Stimulated activated CD8-positive, alpha-beta memory T cell treated with anti-CD3 and anti-CD28 coated beads, Interleukin-4, amount 100 ng/mL, for 4 hours (primary cell): Measurements from ENCODE around the gene TMPO.
A peak's percentile ranks its signal among the peaks of the same experiment; 100 is the strongest.
"Not testable (repeated sequence)": the region's sequence is repeated elsewhere in the genome, so short reads cannot be mapped to it uniquely, and the experiment has no call there.

ENCODE experiments used
- DNase-seq, 2 donors: peaks; one replicate each; pipeline ENCODE4 v3.0.0-alpha.2; 2020; ENCODE audit warnings: low read depth in 2 of 2, low spot score in 1 of 2

TMPO gene

GRCh38 chr12:98578821-98579220 lies 63.4 kb downstream of the TMPO start:
- DNase-seq: no peak

DNA sequence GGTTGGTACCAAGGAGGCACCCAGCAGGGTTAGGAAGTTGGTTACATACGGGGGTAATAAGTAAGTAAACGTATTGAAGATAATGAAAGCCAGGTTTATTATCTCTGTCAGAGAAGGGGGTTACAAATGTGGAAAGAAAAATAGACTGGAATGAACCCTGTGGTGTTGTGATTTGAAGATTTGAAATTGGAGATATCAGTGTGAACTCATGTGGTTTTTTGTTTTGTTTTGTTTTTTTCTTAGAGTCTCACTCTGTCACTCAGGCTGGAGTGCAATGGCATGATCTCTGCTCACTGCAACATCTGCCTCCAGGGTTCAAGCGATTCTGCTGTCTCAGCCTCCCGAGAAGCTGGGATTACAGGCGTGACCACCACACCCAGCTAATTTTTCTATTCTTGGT lies 64.0 kb downstream of the TMPO start:
- DNase-seq: no peak

GRCh38 chr12:98579835-98580234 lies 64.4 kb downstream of the TMPO start:
- DNase-seq: no peak

DNA sequence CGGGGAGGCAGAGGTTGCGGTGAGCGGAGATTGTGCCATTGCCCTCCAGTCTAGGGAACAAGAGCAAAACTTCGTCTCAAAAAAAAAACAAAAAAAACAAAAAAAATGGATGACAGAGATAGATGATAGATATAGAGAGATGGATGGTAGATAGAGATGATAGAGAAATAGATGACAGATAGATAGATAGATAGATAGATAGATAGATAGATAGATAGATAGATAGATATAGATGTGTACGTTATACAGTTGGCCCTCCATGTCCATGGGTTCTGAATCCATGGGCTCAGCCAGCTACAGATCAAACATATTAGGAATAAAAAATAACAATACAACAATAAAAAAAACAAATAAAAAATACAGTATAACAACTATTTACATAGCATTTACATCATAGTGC lies 65.3 kb downstream of the TMPO start:
- no peak for DNase-seq

- no peak for DNase-seq
Measured at GRCh38 chr12:98581101-98581500, 65.7 kb downstream of the TMPO start.

- DNase-seq: no peak
Measured at GRCh38 chr12:98582093-98582492, 66.7 kb downstream of the TMPO start.

- DNase-seq: no peak
Measured at GRCh38 chr12:98587084-98587483, 71.7 kb downstream of the TMPO start.

GRCh38 chr12:98591209-98591608 lies 75.8 kb downstream of the TMPO start:
- DNase-seq: no peak

DNA sequence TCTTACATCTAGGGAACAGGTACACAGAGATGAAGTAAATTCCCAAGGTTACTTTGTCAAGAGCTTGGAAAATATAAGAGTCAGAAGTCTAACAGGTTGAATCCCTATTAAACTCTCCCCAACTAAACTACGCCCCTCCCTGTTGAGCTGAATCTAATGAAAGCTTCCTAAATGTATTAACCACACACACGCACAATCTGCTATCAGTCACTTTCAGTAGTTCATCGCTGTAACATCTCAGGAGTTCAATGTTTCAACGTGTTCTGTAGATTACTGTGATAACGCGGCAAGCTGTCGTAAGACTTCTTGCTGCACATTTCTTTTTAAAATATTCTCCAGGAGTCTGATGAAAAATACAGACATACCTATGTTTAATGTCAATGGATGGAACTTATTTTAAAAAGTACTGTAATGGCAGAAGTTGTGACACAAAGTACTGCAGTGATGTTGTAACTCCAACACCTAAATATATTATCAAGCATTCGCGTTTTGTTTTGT lies 77.5 kb downstream of the TMPO start:
- DNase-seq: no peak

DNA sequence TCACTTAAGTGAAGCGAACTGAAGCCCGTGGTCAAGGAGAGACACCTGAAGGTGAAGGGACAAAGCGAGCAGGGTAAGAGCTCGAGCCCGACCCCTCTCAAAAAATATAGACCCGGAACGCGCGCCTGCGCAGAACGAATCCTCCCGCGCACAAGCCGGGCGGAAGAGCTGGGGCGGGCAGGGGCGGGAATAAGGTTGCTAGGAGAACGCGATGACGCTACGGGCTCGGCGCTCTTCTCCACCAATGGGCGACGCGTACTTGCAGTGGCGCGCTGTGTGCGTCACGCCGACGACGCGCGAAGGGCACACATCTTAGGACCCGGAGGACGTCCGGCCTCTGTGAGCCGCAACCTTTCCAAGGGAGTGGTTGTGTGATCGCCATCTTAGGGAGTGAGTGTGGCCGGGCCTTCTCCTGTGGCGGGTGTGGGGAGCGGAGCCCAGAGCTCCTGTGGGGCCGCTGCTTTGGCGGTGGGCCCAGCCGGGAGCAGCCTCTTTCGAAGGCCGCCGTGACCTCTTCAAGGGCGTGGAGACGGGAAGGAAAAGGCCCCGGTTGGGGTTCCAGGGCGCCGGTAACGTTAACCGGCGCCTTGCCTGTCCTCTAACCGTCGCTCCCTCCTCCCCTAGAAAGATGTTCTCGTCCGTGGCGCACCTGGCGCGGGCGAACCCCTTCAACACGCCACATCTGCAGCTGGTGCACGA lies 78.1 kb downstream of the TMPO start, which contains the start of gene SLC25A3:
TSS of gene SLC25A3 (plus strand) at position 336 of the 699 bp plus-strand sequence. CDS start at position 629, 293 bp downstream.
- DNase-seq: peak; percentile 87 to 89

DNA sequence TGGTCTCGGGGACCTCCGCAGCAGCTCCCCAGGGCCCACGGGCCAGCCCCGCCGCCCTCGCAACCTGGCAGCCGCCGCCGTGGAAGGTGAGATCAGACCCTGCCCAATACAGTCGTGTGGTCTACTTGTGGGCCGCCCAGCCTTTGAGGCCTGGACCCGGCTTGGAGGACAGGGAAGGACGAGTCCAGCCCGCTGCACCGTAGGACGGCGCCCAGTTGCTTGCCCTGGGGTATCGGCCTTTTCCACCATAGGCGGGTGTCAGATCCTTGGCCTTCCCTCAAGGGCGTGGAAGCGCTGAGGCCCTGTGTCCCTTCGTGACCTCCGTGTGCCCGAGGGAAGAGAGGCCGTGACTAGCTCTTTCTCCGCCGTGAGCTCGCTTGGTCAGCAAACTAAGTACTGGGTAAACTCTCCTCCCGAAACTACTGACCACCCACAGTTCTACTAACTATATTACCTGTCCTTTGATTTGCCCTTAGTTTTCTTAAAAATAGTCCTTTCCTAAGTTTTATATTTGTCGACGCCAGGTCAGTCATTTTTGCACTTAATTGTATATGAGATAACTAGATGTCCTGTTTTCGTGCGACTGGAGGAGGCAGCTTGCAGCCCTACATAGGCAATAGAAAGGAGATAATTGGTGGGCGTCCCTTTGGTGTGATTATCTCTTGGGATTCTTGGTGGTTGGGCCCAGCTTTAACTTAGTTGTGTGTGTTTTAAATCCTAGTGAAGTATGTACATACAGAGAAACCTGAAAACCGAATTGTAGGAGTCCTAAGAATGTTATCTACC lies 78.9 kb downstream of the TMPO start:
- DNase-seq: peak in 1 of 2 donors; percentile 5

DNA sequence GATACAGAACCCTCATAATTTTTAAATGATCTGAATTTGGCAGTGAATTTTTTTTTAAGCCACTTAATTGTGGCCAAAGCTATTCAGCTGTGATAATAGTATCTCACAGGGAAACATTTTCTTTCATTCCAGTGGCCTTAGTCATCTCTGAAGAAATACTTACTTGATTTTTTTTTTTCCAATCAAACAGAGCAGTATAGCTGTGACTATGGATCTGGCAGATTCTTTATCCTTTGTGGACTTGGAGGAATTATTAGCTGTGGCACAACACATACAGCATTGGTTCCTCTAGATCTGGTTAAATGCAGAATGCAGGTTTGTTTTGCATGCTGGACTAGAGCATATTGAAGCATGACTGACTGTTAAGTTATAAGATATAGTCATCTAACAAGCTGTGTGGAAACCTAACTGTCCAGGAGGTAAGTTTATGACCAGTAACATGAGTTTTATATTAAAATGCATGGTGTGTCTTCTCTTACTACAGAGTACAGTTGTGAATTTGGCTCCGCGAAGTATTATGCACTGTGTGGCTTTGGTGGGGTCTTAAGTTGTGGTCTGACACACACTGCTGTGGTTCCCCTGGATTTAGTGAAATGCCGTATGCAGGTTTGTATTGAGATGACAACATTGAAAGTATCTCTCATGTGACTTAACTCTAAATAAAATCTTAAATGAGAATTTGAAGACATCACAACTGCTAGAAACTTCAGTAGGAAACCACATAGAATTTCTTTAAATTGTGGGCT lies 80.0 kb downstream of the TMPO start:
- DNase-seq: no peak

DNA sequence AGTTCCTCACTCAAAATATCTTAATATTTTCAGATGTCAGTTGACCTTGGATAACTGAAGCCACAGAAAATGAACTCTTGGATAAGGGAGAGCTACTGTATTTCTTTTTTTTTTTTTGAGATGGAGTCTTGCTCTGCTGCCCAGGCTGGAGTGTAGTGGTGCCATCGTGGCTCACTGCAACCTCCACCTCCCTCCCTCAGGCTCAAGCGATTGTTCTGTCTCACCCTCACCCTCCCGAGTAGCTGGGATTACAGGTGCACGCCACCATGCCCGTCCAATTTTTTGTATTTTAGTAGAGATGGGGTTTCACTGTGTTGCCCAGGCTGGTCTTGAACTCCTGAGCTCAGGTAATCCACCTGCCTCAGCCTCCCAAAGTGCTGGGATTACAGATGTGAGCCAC lies 81.9 kb downstream of the TMPO start:
- DNase-seq: not testable (repeated sequence)
